Effector CD4-positive, alpha-beta T cell (primary cell): ENCODE results near the gene ZNF688.

Experiments used
- DNase-seq: peaks from one replicate; pipeline ENCODE4 v3.0.0-alpha.2; 2020

ZNF688 gene

GRCh38 chr16:30585022-30585399 is 13.5 kb upstream of the ZNF688 start:
- DNase-seq, result no peak

GRCh38 chr16:30582611-30583340 is 11.3 kb upstream of the ZNF688 start:
- DNase-seq, result no peak

GRCh38 chr16:30581457-30581856 is 9.9 kb upstream of the ZNF688 start:
- DNase-seq, result no peak

- DNase-seq, result no peak
Measured at GRCh38 chr16:30574678-30575077, 3.2 kb upstream of the ZNF688 start.

- DNase-seq, result no peak
Measured at GRCh38 chr16:30570636-30571444, 674 bp downstream of the ZNF688 start.

- no peak for DNase-seq
Measured at GRCh38 chr16:30569746-30570635, 1.5 kb downstream of the ZNF688 start.

GRCh38 chr16:30569281-30569680 is 2.2 kb downstream of the ZNF688 start:
- DNase-seq, result no peak

GRCh38 chr16:30567991-30568638 is 3.4 kb downstream of the ZNF688 start:
- peak; percentile 34 for DNase-seq

GRCh38 chr16:30567160-30567990 is 4.1 kb downstream of the ZNF688 start:
- peak; percentile 51 for DNase-seq

- DNase-seq, result no peak
Measured at GRCh38 chr16:30566531-30566930, 5.0 kb downstream of the ZNF688 start.

- DNase-seq, result no peak
Measured at GRCh38 chr16:30565984-30566383, 5.5 kb downstream of the ZNF688 start.

GRCh38 chr16:30565526-30565925 is 6.0 kb downstream of the ZNF688 start:
- DNase-seq, result no peak

GRCh38 chr16:30562021-30562420 is 9.5 kb downstream of the ZNF688 start:
- DNase-seq, result no peak

- no peak for DNase-seq
Measured at GRCh38 chr16:30561089-30561816, 10.3 kb downstream of the ZNF688 start.

GRCh38 chr16:30559690-30560089 is 11.8 kb downstream of the ZNF688 start:
- DNase-seq, result no peak

- DNase-seq, result no peak
Measured at GRCh38 chr16:30558789-30559377, 12.6 kb downstream of the ZNF688 start.

- peak; percentile 94 for DNase-seq
Measured at GRCh38 chr16:30557957-30558788, 13.3 kb downstream of the ZNF688 start, which contains the start of gene ZNF764. TSS of gene ZNF764 (minus strand) at chr16:30558374. CDS start at chr16:30558182, 192 bp downstream.

GRCh38 chr16:30557707-30557956 is 13.9 kb downstream of the ZNF688 start:
- DNase-seq, result no peak

- DNase-seq, result no peak
Measured at GRCh38 chr16:30556125-30556473, 15.4 kb downstream of the ZNF688 start.
